ENCODE data around the gene CD93. TPM values are rescaled to one million over a fixed set of nuclear protein-coding genes. Genes with fewer than 3 reads are reported as not detected.

Gene CD93
- total RNA-seq, 1 experiment from 2014 or later, result not detected

GRCh38 chr20:23094927-23095326 lies 8.8 kb upstream of the CD93 start:
- BruUV-seq (replicated peaks), result no TSS peak
- Histone ChIP-seq H3K79me2 (ENCODE audit: low read length) (no peaks in the 10 kb centered on the region), H3K4me2 (ENCODE audit: low read length) (0 out of 2 replicates have a peak overlapping the region, but pooled peaks have one; percentile 9), H4K20me1 (ENCODE audit: low read length) (no peaks in the 10 kb centered on the region), H3K9me3 (ENCODE audit: low read length) (no peaks in the 10 kb centered on the region), H3F3A (ENCODE audit: low read length, unreplicated experiment) (no peaks in the 10 kb centered on the region), H3K27ac (ENCODE audit: low read length) (0 out of 2 replicates have a peak overlapping the region, but pooled peaks have one; percentile 24), H2AFZ (ENCODE audit: low read length) (no peak overlapping the region), H3K9me2 (replicated peaks; ENCODE audit: low read length) (no peaks in the 10 kb centered on the region), H3K36me3 (ENCODE audit: low read depth, low read length) (no peaks in the 10 kb centered on the region), H3K4me3 (ENCODE audit: low read length) (no peak overlapping the region), H3K27me3 (ENCODE audit: low read length) (no peaks in the 10 kb centered on the region; the same call in 1 of the 2 replicates), H3K9ac (ENCODE audit: low read length) (no peak overlapping the region), H3K4me1 (ENCODE audit: insufficient read depth, low read length) (peaks cover 9% of the 10 kb centered on the region)
- intact Hi-C loops (cut with micrococcal nuclease), result no loop called here
- TF ChIP-seq EZH2phosphoT487 (IDR thresholded peaks at IDR 0.05; ENCODE audit: borderline replicate concordance, low read length), result no peak
- TF ChIP-seq, protein P1, sequence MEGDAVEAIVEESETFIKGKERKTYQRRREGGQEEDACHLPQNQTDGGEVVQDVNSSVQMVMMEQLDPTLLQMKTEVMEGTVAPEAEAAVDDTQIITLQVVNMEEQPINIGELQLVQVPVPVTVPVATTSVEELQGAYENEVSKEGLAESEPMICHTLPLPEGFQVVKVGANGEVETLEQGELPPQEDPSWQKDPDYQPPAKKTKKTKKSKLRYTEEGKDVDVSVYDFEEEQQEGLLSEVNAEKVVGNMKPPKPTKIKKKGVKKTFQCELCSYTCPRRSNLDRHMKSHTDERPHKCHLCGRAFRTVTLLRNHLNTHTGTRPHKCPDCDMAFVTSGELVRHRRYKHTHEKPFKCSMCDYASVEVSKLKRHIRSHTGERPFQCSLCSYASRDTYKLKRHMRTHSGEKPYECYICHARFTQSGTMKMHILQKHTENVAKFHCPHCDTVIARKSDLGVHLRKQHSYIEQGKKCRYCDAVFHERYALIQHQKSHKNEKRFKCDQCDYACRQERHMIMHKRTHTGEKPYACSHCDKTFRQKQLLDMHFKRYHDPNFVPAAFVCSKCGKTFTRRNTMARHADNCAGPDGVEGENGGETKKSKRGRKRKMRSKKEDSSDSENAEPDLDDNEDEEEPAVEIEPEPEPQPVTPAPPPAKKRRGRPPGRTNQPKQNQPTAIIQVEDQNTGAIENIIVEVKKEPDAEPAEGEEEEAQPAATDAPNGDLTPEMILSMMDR (conservative IDR thresholded peaks at IDR 0.05; ENCODE audit: low read depth, low read length), result no peak
- TF ChIP-seq EZH2 (IDR thresholded peaks at IDR 0.05; ENCODE audit: low read length, unreplicated experiment), result no peak
- DNase-seq (peak; percentile 30), ATAC-seq (no peak)
- ChIA-PET CTCF (interaction anchor here (0.7 kb wide), 1 partner anchor 403 kb away, joined by 3 read pairs; no protein-coding TSS in a partner anchor), POLR2A (ENCODE audit: unreplicated experiment) (no interaction called here)

DNA sequence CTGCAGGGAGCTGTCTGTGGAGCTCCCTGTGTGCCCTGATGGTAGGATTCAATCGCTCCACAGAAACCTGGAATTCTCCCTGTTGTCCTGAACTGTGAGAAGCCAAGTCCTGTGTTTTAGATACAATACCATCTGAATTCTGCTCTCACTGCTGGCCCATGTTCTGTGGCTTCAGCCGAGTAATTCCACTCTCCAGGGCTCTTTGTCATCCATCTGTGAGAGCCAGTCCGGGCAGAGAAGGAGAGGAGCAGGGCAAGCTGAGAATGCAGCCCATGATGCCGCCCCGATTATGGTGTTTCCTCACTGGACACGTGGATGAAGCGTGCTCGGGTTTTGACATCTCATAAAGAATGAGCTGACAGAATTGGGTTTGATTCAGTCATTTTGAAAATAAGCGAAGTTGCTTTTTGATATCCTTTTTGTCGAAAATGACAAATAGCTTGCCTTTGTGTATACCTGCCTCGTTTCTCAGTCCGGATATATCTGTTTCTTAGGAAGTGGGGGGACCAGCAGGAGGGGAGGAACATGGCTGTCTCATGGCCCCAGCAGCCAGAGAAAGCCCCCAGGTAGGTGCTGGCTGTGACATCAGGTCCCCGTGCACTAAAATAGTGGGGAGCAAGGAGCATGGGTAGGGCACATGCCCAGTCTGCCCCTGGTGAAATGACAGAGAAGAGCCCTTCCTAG lies 8.2 kb upstream of the CD93 start:
- POLR2A ChIA-PET (ENCODE audit: unreplicated experiment), result no interaction called here
- CTCF ChIA-PET, result no interaction called here

More for the DNA sequence above, 8.2 kb upstream of the CD93 start:
- intact Hi-C loops (cut with micrococcal nuclease), result no loop called here
- no peak overlapping the region for H3K9ac ChIP-seq (ENCODE audit: low read length)
- TF ChIP-seq EZH2phosphoT487 (IDR thresholded peaks at IDR 0.05; ENCODE audit: borderline replicate concordance, low read length), result no peak
- TF ChIP-seq, protein P1 (conservative IDR thresholded peaks at IDR 0.05; ENCODE audit: low read depth, low read length), result no peak
- no peaks in the 10 kb centered on the region for H3K9me3 ChIP-seq (ENCODE audit: low read length)
- H3F3A ChIP-seq (ENCODE audit: low read length, unreplicated experiment), result no peaks in the 10 kb centered on the region
- no peak overlapping the region for H2AFZ ChIP-seq (ENCODE audit: low read length)
- ATAC-seq, result no peak
- no TSS peak for BruUV-seq (replicated peaks)
- no peak for DNase-seq
- no peaks in the 10 kb centered on the region for H3K79me2 ChIP-seq (ENCODE audit: low read length)
- H3K27ac ChIP-seq (ENCODE audit: low read length), result no peak overlapping the region
- no peak overlapping the region for H3K4me3 ChIP-seq (ENCODE audit: low read length)
- H4K20me1 ChIP-seq (ENCODE audit: low read length), result no peaks in the 10 kb centered on the region
- H3K9me2 ChIP-seq (replicated peaks; ENCODE audit: low read length), result no peaks in the 10 kb centered on the region
- H3K36me3 ChIP-seq (ENCODE audit: low read depth, low read length), result no peaks in the 10 kb centered on the region
- no peaks in the 10 kb centered on the region; the same call in 1 of the 2 replicates for H3K27me3 ChIP-seq (ENCODE audit: low read length)
- H3K4me1 ChIP-seq (ENCODE audit: insufficient read depth, low read length), result peaks cover 7% of the 10 kb centered on the region; the same call in 1 of the 2 replicates
- no peak overlapping the region for H3K4me2 ChIP-seq (ENCODE audit: low read length)
